ENCODE measurements around the gene OR2J1. TPM values are rescaled to one million over a fixed set of nuclear protein-coding genes. Genes with fewer than 3 reads are reported as not detected.
"Not testable (repeated sequence)": the region's sequence is repeated elsewhere in the genome, so short reads cannot be mapped to it uniquely, and the experiment has no call there.

The OR2J1 gene
- total RNA-seq, 2 experiments from 2014 or later: not detected

DNA sequence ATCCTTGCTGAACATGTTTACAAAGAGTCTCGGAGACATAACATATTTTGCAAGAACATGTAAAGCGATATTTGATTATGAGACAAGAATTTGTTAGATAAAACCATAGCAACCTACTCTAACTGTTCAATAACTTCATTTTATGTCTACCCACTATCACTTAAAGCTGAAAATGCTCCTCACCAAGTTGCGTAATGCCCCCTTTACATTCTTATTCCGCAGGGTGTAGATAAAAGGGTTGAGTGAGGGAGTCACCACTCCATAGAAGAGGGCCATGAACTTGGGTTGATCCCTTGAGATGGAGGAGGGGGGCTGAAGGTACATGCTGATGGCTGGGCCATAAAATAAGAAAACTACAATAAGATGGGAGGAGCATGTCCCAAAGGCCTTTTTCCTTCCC is 38.4 kb downstream of the OR2J1 start:
- CTCF ChIA-PET: no interaction called here
- no peak for DNase-seq
- H3K9me3 Mint-ChIP-seq: no peaks in the 10 kb centered on the region
- H3K27ac Mint-ChIP-seq: no peak overlapping the region
- H3K36me3 Mint-ChIP-seq (ENCODE audit: low read depth): no peaks in the 10 kb centered on the region
- no peak for TF ChIP-seq CTCF (IDR thresholded peaks at IDR 0.05)
- H3K27me3 Mint-ChIP-seq: peaks cover 20% of the 10 kb centered on the region
- no peak overlapping the region for H3K4me3 Mint-ChIP-seq
- POLR2A ChIA-PET: no interaction called here
- ATAC-seq: no peak
- H3K4me1 Mint-ChIP-seq (ENCODE audit: low read depth): no peaks in the 10 kb centered on the region
- intact Hi-C loops (cut with micrococcal nuclease): no loop called here

DNA sequence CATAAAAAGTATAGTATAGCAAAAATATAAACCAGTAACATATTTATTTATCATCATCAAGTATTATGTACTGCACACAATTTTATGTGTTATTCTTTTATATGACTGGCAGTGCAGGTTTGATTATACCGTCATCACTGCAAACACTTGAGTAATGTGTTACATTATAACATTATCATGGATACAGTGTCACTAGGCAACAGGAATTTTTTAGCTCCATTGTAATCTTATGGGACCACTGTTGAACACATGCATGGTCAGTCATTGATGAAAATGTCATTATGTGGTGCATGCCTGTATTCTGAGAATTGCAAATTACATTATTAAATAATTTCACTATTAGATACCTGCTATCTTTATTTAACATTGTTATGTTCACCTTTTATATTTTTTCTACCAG is 42.3 kb downstream of the OR2J1 start:
- H3K9me3 Mint-ChIP-seq: no peaks in the 10 kb centered on the region
- H3K27me3 Mint-ChIP-seq: peaks cover 8% of the 10 kb centered on the region
- H3K27ac Mint-ChIP-seq: no peak overlapping the region
- TF ChIP-seq CTCF (IDR thresholded peaks at IDR 0.05): no peak
- H3K36me3 Mint-ChIP-seq (ENCODE audit: low read depth): no peaks in the 10 kb centered on the region
- H3K4me1 Mint-ChIP-seq (ENCODE audit: low read depth): no peaks in the 10 kb centered on the region
- POLR2A ChIA-PET: no interaction called here
- no peak overlapping the region for H3K4me3 Mint-ChIP-seq
- DNase-seq (no peak), ATAC-seq (no peak)
- intact Hi-C loops (cut with micrococcal nuclease): no loop called here
- CTCF ChIA-PET: no interaction called here

DNA sequence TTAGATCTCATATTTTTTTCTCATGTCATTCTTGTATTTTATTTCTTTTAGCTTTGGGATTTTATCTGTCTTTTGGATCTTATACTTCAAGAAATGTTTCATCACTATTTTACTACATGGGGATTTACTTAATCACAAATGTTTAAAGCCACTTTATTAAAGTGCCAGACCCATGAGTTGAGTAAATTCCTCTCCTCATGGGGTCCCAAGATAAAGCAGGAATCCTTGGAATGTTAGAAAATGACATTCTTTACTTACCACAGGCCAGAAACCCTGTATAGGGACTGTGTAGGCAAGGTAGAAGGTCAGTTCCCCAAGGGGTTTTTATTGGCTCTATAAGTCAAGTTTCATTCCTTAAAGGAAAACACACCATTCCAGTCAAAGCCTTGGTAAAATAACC is 43.0 kb downstream of the OR2J1 start:
- intact Hi-C loops (cut with micrococcal nuclease): no loop called here
- H3K9me3 Mint-ChIP-seq: no peaks in the 10 kb centered on the region
- POLR2A ChIA-PET: no interaction called here
- DNase-seq (no peak), ATAC-seq (no peak)
- no peak overlapping the region for H3K27ac Mint-ChIP-seq
- H3K4me3 Mint-ChIP-seq: no peak overlapping the region
- no peaks in the 10 kb centered on the region for H3K36me3 Mint-ChIP-seq (ENCODE audit: low read depth)
- peaks cover 8% of the 10 kb centered on the region for H3K27me3 Mint-ChIP-seq
- TF ChIP-seq CTCF (IDR thresholded peaks at IDR 0.05): no peak
- CTCF ChIA-PET: no interaction called here
- no peaks in the 10 kb centered on the region for H3K4me1 Mint-ChIP-seq (ENCODE audit: low read depth)

GRCh38 chr6:29146179-29146578 is 46.9 kb downstream of the OR2J1 start:
- intact Hi-C loops (cut with micrococcal nuclease): no loop called here
- DNase-seq (no peak), ATAC-seq (no peak)
- Mint-ChIP-seq H3K36me3 (ENCODE audit: low read depth) (no peaks in the 10 kb centered on the region), H3K4me3 (no peak overlapping the region), H3K27me3 (peaks cover 16% of the 10 kb centered on the region), H3K27ac (no peak overlapping the region), H3K9me3 (peaks cover 3% of the 10 kb centered on the region), H3K4me1 (ENCODE audit: low read depth) (no peaks in the 10 kb centered on the region)
- ChIA-PET POLR2A (no interaction called here), CTCF (interaction anchor here (1.4 kb wide), 1 partner anchor 508 kb away, joined by 4 read pairs; no protein-coding TSS in a partner anchor)
- TF ChIP-seq CTCF (IDR thresholded peaks at IDR 0.05): no peak

DNA sequence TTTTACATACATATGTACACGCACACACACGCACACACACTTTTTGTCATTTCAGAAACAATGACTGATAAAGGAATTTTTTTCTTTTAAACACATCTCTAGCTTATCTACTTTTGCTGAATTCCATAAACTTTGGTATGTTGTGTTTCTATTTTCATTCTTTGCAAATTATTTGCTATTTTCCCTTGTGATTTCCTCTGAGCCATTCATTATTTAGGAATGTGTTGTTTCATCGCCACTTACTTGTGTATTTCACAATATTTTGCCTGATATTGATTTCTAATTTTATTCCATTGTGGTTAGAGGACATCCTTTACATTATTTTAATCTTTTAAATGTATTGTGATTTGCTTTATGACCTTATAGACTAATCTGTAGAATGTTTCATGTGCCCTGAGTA is 47.8 kb downstream of the OR2J1 start:
- ChIA-PET CTCF (no interaction called here), POLR2A (no interaction called here)
- H3K27ac Mint-ChIP-seq: no peak overlapping the region
- TF ChIP-seq CTCF (IDR thresholded peaks at IDR 0.05): no peak
- ATAC-seq (no peak), DNase-seq (no peak)
- H3K9me3 Mint-ChIP-seq: peaks cover 3% of the 10 kb centered on the region
- no peak overlapping the region for H3K4me3 Mint-ChIP-seq
- H3K27me3 Mint-ChIP-seq: peaks cover 20% of the 10 kb centered on the region
- no peaks in the 10 kb centered on the region for H3K4me1 Mint-ChIP-seq (ENCODE audit: low read depth)
- intact Hi-C loops (cut with micrococcal nuclease): no loop called here
- H3K36me3 Mint-ChIP-seq (ENCODE audit: low read depth): no peaks in the 10 kb centered on the region

- POLR2A ChIA-PET; H3K9me3 Mint-ChIP-seq; H3K4me3 Mint-ChIP-seq; intact Hi-C loops (cut with micrococcal nuclease); H3K27ac Mint-ChIP-seq; ATAC-seq; DNase-seq; H3K36me3 Mint-ChIP-seq (ENCODE audit: low read depth); CTCF ChIA-PET; H3K4me1 Mint-ChIP-seq (ENCODE audit: low read depth): not testable (repeated sequence)
- H3K27me3 Mint-ChIP-seq: peaks cover 29% of the 10 kb centered on the region
Measured at GRCh38 chr6:29149444-29149843, 50.2 kb downstream of the OR2J1 start.

Measured in activated CD8-positive, alpha-beta T cell treated with anti-CD3 and anti-CD28 coated beads for 36 hours (primary cell).